IPS-NIHi11 (cell line): ENCODE results near the gene COMMD2.

Source experiments
- DNase-seq: peaks from one replicate; pipeline ENCODE4 v3.0.0; 2012; ENCODE audit warnings: mixed read lengths, low spot score

COMMD2 gene

DNA sequence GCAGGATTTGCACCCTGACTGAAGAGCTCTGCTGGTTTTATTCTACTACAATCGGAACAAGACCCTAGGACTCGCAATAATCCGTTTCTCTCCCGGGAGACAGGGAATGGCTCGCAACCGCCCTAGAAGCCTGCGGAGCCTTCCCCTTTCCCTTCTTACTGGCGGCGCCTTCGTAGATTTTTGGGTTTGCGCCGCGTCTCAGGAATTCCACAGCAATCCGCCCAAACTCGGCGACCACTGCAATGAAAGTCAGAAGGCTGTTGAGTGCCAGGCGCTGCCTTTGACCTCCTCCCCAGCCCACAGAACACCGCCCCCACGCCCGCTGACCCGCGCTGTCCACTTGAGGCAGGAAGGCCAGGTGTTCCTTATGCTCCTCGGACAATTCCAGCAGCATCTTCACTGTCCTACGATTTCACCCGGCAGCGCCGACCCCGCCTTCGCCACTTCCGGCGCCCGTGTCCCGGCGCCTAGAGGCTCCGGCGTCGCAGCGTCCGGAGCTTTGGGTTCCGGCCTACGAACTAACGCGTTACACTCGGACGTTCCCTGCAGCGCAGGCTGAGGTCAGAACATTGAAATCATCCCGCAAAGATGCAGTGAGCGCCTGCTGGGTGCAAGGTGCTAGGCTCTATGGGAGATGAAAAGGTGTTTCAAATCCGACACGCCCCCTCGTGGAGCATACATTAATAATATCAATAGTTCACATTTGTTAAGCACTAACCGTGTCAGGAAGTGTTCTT is at the start of gene COMMD2:
Gene COMMD2 (minus strand): TSS at position 439 of the 737 bp plus-strand sequence. CDS start 45 bp downstream, at position 394.
- peak; percentile 90 for DNase-seq

DNA sequence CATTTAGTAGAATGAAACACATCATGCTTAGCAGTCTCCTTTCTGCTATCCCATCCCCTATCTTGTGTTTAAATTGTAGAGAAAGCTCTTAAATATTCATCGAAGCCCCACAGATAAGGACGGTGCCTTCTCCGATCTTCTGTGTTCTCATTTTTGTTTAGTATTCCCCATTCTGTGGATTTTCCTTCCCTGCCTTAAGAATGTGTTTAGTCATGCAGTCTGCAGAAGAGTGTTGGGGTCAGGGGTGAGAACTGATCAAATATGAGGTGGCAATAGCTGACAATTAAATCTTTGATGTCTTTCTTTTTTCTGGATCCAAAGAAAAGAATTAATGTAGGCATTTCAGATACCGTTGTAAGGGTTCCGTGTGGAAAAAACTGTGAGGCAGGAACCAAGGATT is 49.4 kb upstream of the COMMD2 start:
- DNase-seq: no peak

DNA sequence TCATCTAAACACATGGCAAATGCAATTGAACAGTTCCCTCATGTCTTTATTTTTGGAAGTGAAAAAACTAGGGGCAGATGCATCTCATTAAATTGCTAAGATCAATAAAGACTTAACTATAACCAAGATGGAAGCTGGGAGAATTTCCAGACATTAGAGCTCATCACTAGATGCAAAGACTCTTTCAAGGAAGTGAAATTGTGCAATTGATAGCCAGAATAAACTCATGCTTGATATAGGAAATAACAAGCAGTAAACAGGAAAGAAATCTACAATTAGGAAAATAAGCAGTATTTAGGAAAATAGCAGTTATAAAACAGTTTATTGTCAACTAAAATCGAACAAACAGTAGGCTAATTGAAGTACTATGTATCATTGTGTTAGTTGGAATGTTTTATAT is 48.9 kb upstream of the COMMD2 start:
- no peak for DNase-seq

DNA sequence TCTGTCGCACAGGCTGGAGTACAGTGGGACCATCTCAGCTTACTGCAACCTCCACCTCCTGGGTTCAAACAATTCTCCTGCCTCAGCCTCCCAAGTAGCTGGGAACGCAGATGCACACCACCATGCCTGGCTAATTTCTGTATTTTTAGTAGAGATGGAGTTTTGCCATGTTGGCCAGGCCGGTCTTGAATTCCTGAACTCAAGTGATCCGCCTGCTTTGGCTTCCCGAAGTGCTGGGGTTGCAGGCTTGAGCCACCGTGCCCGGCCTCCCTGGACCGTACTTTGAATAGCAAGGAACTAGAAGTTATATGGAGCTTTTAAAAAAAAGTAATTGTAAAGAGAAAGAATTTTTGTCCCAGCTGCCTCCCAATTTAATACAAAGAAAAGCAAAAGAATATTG is 48.4 kb upstream of the COMMD2 start:
- DNase-seq: no peak

DNA sequence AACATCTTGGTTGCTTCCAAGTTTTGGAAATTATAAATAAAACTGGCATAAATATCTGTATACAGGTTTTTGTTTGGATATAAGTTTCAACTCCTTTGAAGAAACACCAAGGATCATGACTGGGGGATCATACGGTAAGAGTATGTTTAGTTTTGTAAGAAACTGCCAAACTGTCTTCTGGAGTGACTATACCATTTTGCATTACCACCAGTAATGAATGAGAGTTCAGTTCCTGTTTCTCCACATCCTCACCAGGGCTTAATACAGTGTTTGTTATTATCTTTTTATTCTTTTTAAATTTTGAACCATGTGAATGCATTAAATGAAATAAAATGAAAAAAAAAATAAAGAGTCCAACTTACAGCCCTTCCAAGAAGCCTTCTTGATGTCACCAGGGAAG is 43.7 kb upstream of the COMMD2 start:
- no peak for DNase-seq

DNA sequence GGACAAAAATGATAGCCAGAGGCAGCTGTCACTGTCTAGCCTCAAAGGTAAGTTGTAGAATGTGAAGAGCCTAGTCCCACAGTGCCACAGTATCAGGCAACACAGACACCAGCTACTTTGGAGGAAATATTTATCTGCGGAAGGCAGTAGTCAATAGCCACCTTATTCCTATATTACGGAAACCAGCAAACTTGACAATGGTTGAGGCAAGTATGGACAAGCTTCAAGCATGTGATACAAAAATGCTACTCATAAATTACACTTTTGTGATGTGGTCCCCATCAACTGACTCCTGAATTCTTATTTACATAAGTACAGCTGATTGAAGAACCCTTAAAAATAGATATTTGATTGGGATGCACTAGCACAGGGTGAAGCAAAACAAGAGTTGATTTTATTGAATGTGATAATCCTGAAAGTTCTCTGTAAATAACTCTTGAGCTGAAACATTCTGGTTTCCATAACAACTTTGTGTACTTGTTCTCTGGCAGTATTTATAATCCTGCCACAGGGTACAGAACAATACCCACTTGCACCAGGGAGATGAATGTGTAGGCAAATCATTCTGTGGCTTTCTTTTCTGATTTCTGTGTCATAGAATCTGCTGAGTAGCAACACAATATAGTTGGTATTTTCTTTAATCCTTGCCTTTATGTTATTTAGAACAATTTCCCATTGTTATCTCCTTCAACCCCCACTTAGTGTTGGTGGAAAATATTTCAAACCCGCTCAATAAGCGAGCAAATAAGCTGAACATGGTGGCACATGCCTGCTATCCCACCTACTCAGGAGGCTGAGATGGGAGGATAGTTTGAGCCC is 40.4 kb upstream of the COMMD2 start, which contains the start of gene ANKUB1:
Gene ANKUB1 (minus strand): TSS at position 103 of the 819 bp plus-strand sequence. CDS start 188 bp downstream, outside the sequence.
- DNase-seq: no peak

DNA sequence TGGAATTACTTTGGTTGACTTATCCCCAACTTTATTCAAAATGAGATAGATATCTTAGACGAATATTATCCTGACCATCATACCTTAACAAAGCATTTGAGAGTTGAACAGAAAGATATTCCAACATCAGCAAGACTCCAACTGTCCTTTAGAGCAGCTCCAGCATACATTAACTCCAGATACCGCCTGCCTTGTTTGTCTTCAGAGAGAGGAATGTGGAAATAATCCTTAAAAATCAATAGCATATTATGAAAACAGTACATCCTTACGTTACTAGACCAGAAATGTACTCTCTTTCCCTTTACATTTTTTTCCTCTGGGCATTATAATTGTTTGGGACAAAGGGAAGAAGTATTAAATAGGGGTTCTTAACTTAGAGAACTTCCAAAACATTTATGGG is 38.4 kb upstream of the COMMD2 start:
- no peak for DNase-seq

DNA sequence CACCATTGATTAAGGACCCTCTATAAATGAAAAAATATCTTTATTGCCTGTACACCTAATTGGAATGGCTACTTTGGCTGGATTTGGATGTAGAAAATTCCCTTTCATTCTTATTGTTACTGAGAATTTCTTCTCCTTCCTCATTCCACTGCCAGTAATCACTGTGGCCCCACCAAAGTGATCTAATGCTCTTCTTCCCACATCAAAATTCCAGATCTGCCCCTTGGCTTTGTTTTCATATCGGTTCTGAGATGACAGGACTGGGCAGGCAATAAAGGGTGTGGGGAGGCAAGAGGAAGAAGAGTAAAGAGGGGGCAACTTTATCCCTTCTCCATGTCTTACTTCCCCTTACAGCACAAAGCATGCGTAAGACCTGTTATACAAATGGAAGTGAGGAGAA is 38.0 kb upstream of the COMMD2 start:
- DNase-seq: no peak

DNA sequence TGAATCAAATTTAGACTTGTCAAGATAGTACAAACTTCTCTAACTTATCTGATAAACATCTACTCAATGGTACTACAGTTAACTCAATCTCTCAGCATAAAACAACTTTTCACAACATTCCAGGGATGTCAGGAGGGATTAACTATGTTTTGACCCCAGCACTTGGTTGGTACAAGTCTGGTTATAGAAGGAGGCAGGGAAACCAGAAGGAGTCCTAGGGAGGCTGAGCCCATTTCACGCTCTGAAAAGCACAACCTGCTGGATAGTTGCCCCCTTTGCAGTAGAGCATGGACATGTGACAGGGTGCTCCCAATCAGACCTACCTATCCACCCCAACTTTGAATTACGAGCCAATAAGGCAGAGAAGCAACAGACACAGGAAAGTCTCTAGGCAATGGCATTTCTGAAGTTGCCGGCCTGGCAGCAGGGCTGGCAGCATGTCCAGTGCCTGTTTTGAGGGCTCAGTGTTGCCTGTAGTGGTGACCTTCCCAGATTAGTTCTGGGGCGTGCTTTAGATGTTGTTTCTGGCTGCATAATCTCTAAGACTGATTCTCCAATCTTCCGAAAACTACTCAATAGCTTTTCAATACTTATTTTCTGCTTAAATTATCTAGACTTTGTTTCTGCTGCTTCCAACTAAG is 31.9 kb upstream of the COMMD2 start:
- DNase-seq: peak; percentile 23

DNA sequence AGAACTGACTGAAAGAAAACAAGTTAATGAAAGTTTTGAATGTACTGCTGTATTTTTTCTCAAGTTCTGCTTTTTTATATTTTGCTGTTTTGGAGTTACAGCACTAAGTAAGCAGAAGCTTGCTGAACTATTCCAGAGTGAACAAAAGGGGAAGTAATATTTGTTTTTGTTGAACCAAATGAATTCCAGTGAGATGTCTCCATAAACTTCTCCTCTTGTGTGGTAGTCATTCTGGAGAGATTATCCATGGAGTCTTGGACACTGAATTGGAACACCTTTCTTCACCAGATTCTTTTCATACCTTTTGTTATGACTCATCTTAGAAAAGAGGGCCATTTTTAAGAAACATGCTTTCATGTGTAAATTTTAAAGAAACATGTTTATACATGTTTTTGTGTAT is 31.3 kb upstream of the COMMD2 start:
- DNase-seq: no peak

DNA sequence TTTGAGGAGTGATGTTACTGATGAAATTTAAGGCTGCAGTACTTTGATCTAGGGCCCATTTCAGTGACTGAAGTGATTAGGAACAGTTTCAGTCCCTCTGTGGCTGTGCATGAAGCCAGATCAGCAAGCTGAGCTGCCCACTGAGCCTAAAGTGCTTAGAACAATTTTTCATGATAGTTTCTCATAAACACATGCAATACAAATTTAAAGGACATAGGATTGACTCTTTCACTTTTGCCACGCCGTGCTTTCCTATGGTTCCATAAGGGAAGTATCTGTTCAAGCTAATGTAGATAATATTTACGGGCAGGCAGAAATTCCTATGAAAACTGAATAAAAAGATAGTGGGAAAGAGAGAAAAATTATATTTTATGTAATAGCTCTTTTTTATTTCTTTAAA is 29.5 kb upstream of the COMMD2 start:
- DNase-seq: no peak

DNA sequence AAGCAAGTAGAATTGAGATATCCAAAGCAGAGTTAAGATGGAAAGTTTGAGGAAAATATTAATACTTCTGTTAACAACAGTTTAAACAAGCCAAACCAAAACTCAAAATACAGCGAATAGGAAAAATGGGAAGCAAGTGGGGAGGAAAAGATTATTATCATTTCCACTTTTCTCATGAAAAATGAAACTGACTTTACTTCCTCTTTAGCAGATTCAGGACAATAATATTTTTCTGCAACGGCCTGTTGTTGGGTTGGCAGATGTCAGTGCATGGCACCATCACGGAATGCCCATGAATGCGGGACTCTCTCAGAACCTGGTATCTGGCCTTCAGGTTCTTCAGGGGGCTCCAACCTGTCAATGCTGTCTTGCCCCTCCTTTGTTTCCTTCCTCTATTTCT is 28.9 kb upstream of the COMMD2 start:
- DNase-seq: no peak

DNA sequence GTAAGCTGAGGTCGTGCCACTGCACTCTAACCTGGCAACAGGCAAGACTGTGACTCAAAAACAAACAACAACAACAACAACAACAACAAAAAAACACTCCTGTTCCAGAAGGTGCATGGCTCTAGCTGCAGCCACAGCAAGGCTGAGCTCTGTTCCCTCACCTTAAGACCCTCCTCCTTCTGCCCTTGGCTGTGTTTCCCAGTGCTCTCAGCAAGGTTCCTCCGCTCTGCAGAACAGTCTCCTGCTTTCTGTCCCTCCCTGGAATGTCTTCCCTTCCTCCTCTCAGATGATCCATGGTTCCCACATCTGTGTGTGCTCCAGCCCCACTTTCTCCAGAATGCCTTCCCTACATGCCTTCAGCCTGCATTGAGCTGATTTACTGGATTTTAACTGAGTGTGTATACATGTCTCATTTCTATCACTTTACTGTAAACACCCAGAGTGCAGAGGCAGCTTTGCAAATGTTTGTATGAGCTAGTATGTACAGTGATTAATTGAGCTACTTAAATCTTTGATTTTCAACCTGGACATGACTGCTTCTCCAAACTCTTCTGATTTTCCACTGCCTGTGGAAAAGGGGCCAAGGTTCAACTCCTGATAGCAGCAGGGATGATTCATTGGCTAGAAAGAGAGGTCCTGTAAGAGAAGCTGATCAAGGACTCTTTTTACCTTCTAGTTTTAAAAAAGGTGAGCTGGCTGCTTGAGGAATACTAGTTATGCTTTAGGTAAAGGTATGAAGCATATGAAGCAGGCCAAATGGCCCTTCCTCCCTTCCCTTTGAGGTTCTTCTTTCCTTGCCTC is 25.3 kb upstream of the COMMD2 start:
- no peak for DNase-seq

DNA sequence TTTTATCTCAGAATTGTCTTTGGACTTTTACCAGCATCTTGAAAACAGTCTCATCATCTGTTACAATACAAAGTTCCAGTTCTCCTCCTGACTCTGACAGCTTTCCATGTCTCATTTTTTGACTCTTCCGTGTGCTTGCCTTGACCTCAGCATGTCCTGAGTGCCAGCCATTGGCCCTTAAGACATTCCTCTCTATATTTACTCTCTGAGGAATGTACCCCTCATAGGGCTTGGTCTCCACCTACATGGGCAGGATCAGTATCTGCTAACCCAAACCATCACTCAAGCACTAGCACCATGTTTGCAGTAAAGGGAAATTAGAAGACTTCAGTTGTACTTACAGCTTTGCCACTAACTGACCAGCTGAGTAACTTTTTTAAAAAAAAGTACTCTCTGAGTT is 23.9 kb upstream of the COMMD2 start:
- DNase-seq: no peak

DNA sequence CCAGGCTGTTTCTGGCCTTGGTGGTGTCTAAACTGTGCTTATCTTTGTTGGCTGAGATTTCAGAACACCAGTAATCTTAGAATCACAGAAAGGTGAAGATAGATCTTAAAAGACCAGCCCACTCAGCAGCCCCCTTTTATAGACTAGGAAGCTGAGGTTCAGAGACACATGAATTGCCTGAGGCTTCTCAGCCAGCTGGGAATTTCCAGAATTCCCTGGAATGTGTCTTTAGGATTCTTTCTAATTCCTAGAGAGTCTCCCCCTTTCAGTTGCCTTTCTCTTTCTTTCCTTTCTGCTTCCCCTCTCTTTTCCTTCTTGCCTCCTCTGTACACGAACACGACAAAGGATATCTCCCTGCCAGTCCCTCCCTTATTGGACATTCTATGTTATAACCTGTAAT is 20.6 kb upstream of the COMMD2 start:
- DNase-seq: no peak

DNA sequence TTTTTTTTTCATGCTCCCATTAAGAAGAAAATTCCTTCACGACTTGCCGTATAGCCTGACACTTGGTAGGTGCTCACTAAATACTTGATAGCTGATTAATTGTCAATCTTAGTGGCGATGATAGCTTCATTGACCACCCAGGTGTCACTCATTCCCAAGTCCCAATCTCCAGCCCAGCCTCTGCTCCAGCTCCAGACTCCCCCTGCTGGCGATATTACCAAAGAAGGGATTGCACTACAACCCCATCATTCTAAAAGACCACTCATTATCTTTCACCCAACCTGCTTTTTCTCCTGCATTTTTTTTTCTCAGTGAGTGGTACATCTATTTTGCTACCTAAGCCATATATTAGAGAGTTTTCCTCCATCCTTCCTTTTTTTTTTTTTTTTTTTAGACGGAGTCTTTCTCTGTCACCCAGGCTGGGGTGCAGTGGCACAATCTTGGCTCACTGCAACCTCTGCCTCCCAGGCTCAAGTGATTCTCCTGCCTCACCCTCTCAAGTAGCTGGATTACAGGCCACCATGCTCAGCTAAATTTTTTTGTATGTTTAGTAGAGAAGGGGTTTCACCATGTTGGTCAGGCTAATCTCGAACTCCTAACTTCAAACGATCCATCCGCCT is 19.5 kb upstream of the COMMD2 start:
- DNase-seq: peak; percentile 70

DNA sequence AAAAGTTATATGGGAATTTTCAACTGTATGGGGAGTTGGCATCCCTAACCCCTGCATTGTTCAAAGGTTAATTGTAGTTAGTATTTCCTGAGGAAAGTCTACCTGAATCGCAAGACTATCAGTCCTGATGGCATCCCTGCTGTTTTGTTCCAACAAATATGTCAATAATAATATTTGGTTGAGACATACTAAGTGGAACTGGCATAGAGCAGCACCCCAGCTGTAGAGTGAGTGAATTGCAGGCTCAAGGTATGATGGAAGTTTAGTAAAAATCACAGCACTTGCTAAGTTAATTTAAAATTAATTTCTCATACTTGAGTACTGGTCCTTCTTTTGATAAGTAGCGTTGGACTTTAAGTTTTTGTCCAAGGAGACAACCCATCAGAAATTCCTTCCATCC is 18.0 kb upstream of the COMMD2 start:
- no peak for DNase-seq

DNA sequence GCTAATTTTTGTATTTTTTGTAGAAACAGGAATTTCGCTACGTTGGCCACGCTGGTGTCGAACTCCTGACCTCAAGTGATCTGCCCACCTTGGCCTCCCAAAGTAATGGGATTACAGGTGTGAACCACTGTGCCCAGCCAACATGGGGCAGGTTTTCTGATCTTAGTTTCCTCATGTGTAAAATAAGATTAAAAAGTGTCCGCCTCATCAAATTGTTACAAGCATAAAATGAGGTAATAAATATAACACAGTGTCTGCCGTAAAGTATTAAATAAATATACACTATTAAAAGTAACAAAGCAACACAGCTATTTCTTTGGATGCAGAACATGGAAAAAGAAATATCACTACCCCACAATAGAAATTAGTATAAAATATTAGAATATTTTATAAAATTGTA is 16.4 kb upstream of the COMMD2 start:
- DNase-seq: no peak

DNA sequence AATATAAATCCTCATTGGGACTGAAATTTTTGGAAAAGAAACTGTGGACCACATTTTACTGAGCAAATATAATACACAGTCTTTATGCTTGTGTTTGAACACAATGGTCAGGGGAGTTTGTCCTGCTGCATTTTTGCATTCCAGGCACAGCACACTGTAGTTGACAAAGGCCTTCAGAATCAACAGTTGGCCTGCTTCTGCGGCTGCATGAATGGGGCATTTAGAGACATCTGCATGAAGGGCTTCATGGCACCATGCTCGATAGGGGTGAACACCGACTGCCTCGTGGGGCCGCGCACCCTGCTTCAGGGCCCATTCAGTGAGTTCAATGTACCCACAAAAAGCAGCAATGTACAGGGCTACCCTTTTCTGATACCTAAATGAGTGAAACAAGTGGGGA is 15.4 kb upstream of the COMMD2 start:
- DNase-seq: no peak

DNA sequence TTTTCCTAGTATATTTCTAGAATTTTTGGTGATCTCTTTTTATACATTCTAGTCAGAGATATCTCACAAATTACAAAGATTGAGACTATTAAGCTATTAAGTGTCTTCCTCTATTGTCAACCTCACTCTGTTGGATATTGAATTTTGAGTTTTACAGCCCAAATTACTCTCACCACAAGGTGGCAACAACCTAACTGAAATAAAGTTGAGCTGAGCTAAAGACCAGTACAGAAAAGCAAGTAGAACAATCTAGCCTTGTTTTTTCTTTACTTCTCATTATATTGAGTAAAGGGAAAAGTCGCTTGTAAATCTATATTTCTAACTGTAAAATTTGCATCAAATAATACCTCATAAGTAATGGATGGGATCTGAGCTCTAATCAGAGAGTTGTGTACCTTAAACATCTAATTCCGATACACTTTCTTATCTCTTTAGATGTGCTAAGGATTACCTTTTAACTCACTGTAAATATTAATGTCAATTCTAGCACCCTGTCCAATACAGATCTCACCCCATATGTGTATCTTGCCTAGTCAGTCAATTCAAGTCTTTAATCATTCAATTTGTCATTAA is 13.6 kb upstream of the COMMD2 start:
- peak; percentile 17 for DNase-seq

DNA sequence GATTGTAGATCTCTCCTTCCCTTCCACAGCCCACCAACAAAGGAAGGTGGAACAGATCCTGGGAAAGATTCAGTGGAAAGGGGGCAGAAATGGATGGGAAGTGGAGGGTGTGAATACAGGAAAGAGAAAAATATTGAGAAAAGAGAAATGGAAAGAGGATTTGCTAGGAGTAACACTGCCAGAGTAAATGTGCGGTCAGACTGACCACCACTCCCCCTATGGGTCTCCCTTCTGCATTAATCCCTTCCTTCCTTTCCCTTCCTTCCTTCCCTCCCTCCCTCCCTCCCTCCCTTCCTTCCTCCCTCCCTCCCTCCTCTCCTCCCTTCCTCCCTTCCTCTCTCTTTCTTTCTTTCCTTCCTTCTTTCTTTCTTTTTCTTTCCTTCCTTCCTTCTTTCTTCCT is 12.0 kb upstream of the COMMD2 start:
- DNase-seq: no peak
